ENCODE measurements around the gene ALDH3B1. TPM values are rescaled to one million over a fixed set of nuclear protein-coding genes. Genes with fewer than 3 reads are reported as not detected.

Gene ALDH3B1
- total and polyA plus RNA-seq, 9 of the 15 experiments (the other 6 are each of a cell fraction or from before 2014, with no cell fraction given), result 0.01 to 0.35 (median 0.07) TPM; not detected in 2

GRCh38 chr11:68048681-68049508 lies 38.8 kb downstream of the ALDH3B1 start:
- H3K27me3 ChIP-seq (ENCODE audit: control insufficient read depth in 2 of 2, insufficient read depth in 2 of 2, low read length in 2 of 2), result no peaks in the 10 kb centered on the region
- 88% methylated on average over 16 of the region's 35 CpGs for WGBS (ENCODE audit: insufficient coverage, low coverage, missing lambda C conversion rate)
- DNase-seq (ENCODE audit: extremely low read depth in 1 of 4, low spot score in 3 of 4) (no peak), ATAC-seq (no peak), FAIRE-seq (no peak)
- H3K9me1 ChIP-seq (ENCODE audit: control insufficient read depth, insufficient read depth, low read length), result no peaks in the 10 kb centered on the region
- no peak overlapping the region for H3K27ac ChIP-seq (ENCODE audit: extremely low read depth, low read depth, low read length)
- ChIA-PET CTCF (ENCODE audit: low intra/inter-chr PET ratio) (interaction anchor here (0.6 kb wide), 1 partner anchor 248 kb away, joined by 3 read pairs; no protein-coding TSS in a partner anchor), POLR2A (interaction anchor here (0.8 to 1.1 kb wide), 2 partner anchors 9 kb away, joined by 3 to 4 read pairs; no protein-coding TSS in a partner anchor)
- in situ Hi-C loops (cut with MboI), result no loop called here
- no peak overlapping the region for H3K4me2 ChIP-seq (ENCODE audit: insufficient read depth, low read length)
- H3K9ac ChIP-seq (ENCODE audit: insufficient read depth in 1 of 2, low read depth in 2 of 2, low read length in 2 of 2), result peak overlapping the region in 1 of 2 experiments; percentile 46; a peak in 1 of 4 replicates
- peak; percentile 33 for TF ChIP-seq POLR2G (IDR thresholded peaks at IDR 0.05; ENCODE audit: low read depth, low read length)
- TF ChIP-seq KHSRP (IDR thresholded peaks at IDR 0.05), result no peak
- peaks cover 4% of the 10 kb centered on the region; the same call in 1 of the 2 replicates for H4K20me1 ChIP-seq (replicated peaks; ENCODE audit: control insufficient read depth, insufficient read depth, low read length)
- no peak overlapping the region for H2AFZ ChIP-seq (ENCODE audit: low read depth, low read length)
- intact Hi-C loops (cut with micrococcal nuclease), result no loop called here
- H3K4me1 ChIP-seq (replicated peaks in 1 of 2; ENCODE audit: control insufficient read depth in 2 of 2, insufficient read depth in 2 of 2, low read length in 2 of 2), result peaks cover 0 to 41% of the 10 kb centered on the region in 2 experiments; a peak in 2 of 5 replicates
- H3K9me3 ChIP-seq (replicated peaks; ENCODE audit: control insufficient read depth, insufficient read depth, low read depth, low read length), result no peaks in the 10 kb centered on the region
- no peaks in the 10 kb centered on the region for H3K79me2 ChIP-seq (ENCODE audit: control insufficient read depth, insufficient read depth, low read length)
- H3K4me3 ChIP-seq, result no peak overlapping the region
- no TSS peak for BruUV-seq (replicated peaks)
- peaks cover 94% of the 10 kb centered on the region; the same call in 2 of the 3 replicates for H3K36me3 ChIP-seq (ENCODE audit: control insufficient read depth, insufficient read depth, low read length)

Measured in K562 (cell line).